ENCODE measurements around the gene OR5H14. TPM values are rescaled to one million over a fixed set of nuclear protein-coding genes. Genes with fewer than 3 reads are reported as not detected.
A peak's percentile ranks its signal among the peaks of the same experiment; 100 is the strongest.
"Not testable (repeated sequence)": the region's sequence is repeated elsewhere in the genome, so short reads cannot be mapped to it uniquely, and the experiment has no call there.

OR5H14 gene
- total RNA-seq, 1 experiment from 2014 or later: not detected

GRCh38 chr3:98180319-98180890 lies 33.1 kb downstream of the OR5H14 start:
- CTCF ChIA-PET: no interaction called here
- H4K20me1 ChIP-seq (ENCODE audit: insufficient read depth): no peaks in the 10 kb centered on the region
- TF ChIP-seq EZH2 (IDR thresholded peaks at IDR 0.05; ENCODE audit: low read depth): no peak
- intact Hi-C loops (cut with micrococcal nuclease; ENCODE audit: unreplicated experiment): no loop called here
- no peaks in the 10 kb centered on the region; the same call in 1 of the 2 replicates for H3K9me2 ChIP-seq (ENCODE audit: insufficient read depth)
- no peak for DNase-seq
- 0 out of 2 replicates have a peak overlapping the region, but pooled peaks have one; percentile 37 for H2AFZ ChIP-seq
- H3K27me3 ChIP-seq (ENCODE audit: insufficient read depth, low read depth): no peaks in the 10 kb centered on the region
- H3K9me3 ChIP-seq (ENCODE audit: insufficient read depth, low read depth): no peaks in the 10 kb centered on the region
- POLR2A ChIA-PET (ENCODE audit: unreplicated experiment): no interaction called here
- H3K36me3 ChIP-seq (ENCODE audit: low read depth): no peaks in the 10 kb centered on the region
- H3K4me3 ChIP-seq: no peak overlapping the region
- no peaks in the 10 kb centered on the region for H3K4me1 ChIP-seq (replicated peaks; ENCODE audit: insufficient read depth)
- no TSS peak for BruUV-seq (replicated peaks)
- no peak overlapping the region for H3K4me2 ChIP-seq
- H3K27ac ChIP-seq: no peak overlapping the region
- H3K79me2 ChIP-seq (ENCODE audit: low read depth): no peaks in the 10 kb centered on the region
- no peaks in the 10 kb centered on the region for H3F3A ChIP-seq (ENCODE audit: insufficient read depth, low read depth)

- POLR2A ChIA-PET (ENCODE audit: unreplicated experiment): no interaction called here
- Histone ChIP-seq H3K9me2 (ENCODE audit: insufficient read depth) (peaks cover 4% of the 10 kb centered on the region; the same call in 1 of the 2 replicates), H3K9me3 (ENCODE audit: insufficient read depth, low read depth) (no peaks in the 10 kb centered on the region), H2AFZ (no peak overlapping the region), H3F3A (ENCODE audit: insufficient read depth, low read depth) (no peaks in the 10 kb centered on the region), H3K4me1 (replicated peaks; ENCODE audit: insufficient read depth) (no peaks in the 10 kb centered on the region), H4K20me1 (ENCODE audit: insufficient read depth) (no peaks in the 10 kb centered on the region), H3K79me2 (ENCODE audit: low read depth) (no peaks in the 10 kb centered on the region), H3K27me3 (ENCODE audit: insufficient read depth, low read depth) (no peaks in the 10 kb centered on the region), H3K27ac (no peak overlapping the region), H3K36me3 (ENCODE audit: low read depth) (no peaks in the 10 kb centered on the region), H3K4me2 (no peak overlapping the region), H3K4me3 (no peak overlapping the region)
- BruUV-seq (replicated peaks): no TSS peak
- CTCF ChIA-PET: no interaction called here
- intact Hi-C loops (cut with micrococcal nuclease; ENCODE audit: unreplicated experiment): loop anchor here (2.0 kb wide), 1 partner anchor 41 kb away; no protein-coding TSS in a partner anchor
- no peak for DNase-seq
- TF ChIP-seq EZH2 (IDR thresholded peaks at IDR 0.05; ENCODE audit: low read depth) (no peak), CTCF (conservative IDR thresholded peaks at IDR 0.05) (no peak)
Measured at GRCh38 chr3:98182196-98182595, 34.9 kb downstream of the OR5H14 start.

GRCh38 chr3:98185180-98185579 lies 37.9 kb downstream of the OR5H14 start:
- ChIA-PET CTCF (no interaction called here), POLR2A (ENCODE audit: unreplicated experiment) (no interaction called here)
- Histone ChIP-seq H3K27me3 (ENCODE audit: insufficient read depth, low read depth) (no peaks in the 10 kb centered on the region), H3K79me2 (ENCODE audit: low read depth) (no peaks in the 10 kb centered on the region), H3K36me3 (ENCODE audit: low read depth) (no peaks in the 10 kb centered on the region), H3F3A (ENCODE audit: insufficient read depth, low read depth) (no peaks in the 10 kb centered on the region), H3K4me3 (no peak overlapping the region), H2AFZ (no peak overlapping the region), H3K4me2 (no peak overlapping the region), H3K9me2 (ENCODE audit: insufficient read depth) (peaks cover 4% of the 10 kb centered on the region; the same call in 1 of the 2 replicates), H3K9me3 (ENCODE audit: insufficient read depth, low read depth) (no peaks in the 10 kb centered on the region), H3K27ac (no peak overlapping the region), H3K4me1 (replicated peaks; ENCODE audit: insufficient read depth) (no peaks in the 10 kb centered on the region), H4K20me1 (ENCODE audit: insufficient read depth) (no peaks in the 10 kb centered on the region)
- intact Hi-C loops (cut with micrococcal nuclease; ENCODE audit: unreplicated experiment): loop anchor here (1.0 kb wide), 1 partner anchor 146 kb away; no protein-coding TSS in a partner anchor
- no peak for DNase-seq
- TF ChIP-seq EZH2 (IDR thresholded peaks at IDR 0.05; ENCODE audit: low read depth): no peak
- TF ChIP-seq CTCF (conservative IDR thresholded peaks at IDR 0.05): peak; percentile 53
- BruUV-seq (replicated peaks): no TSS peak

GRCh38 chr3:98188545-98188944 lies 41.3 kb downstream of the OR5H14 start:
- POLR2A ChIA-PET (ENCODE audit: unreplicated experiment): no interaction called here
- H2AFZ ChIP-seq: no peak overlapping the region
- peak; percentile 50; the same call in 1 of the 2 replicates for TF ChIP-seq CTCF (conservative IDR thresholded peaks at IDR 0.05)
- no peak for TF ChIP-seq EZH2 (IDR thresholded peaks at IDR 0.05; ENCODE audit: low read depth)
- H3F3A ChIP-seq (ENCODE audit: insufficient read depth, low read depth): no peaks in the 10 kb centered on the region
- no TSS peak for BruUV-seq (replicated peaks)
- H3K4me2 ChIP-seq: no peak overlapping the region
- H3K36me3 ChIP-seq (ENCODE audit: low read depth): no peaks in the 10 kb centered on the region
- H3K9me2 ChIP-seq (ENCODE audit: insufficient read depth): 0 out of 2 replicates have a peak, but pooled peaks cover 4% of the 10 kb centered on the region
- no peak overlapping the region for H3K27ac ChIP-seq
- no peak overlapping the region for H3K4me3 ChIP-seq
- no peaks in the 10 kb centered on the region for H3K27me3 ChIP-seq (ENCODE audit: insufficient read depth, low read depth)
- H3K79me2 ChIP-seq (ENCODE audit: low read depth): no peaks in the 10 kb centered on the region
- intact Hi-C loops (cut with micrococcal nuclease; ENCODE audit: unreplicated experiment): loop anchor here (1.0 kb wide), 1 partner anchor 141 kb away; no protein-coding TSS in a partner anchor
- no peaks in the 10 kb centered on the region for H4K20me1 ChIP-seq (ENCODE audit: insufficient read depth)
- no peaks in the 10 kb centered on the region for H3K4me1 ChIP-seq (replicated peaks; ENCODE audit: insufficient read depth)
- no peak for DNase-seq
- H3K9me3 ChIP-seq (ENCODE audit: insufficient read depth, low read depth): no peaks in the 10 kb centered on the region
- CTCF ChIA-PET: no interaction called here

GRCh38 chr3:98190911-98191310 lies 43.6 kb downstream of the OR5H14 start:
- intact Hi-C loops (cut with micrococcal nuclease; ENCODE audit: unreplicated experiment); H3K4me3 ChIP-seq; H2AFZ ChIP-seq; BruUV-seq (replicated peaks); POLR2A ChIA-PET (ENCODE audit: unreplicated experiment); H3K27me3 ChIP-seq (ENCODE audit: insufficient read depth, low read depth); H3K36me3 ChIP-seq (ENCODE audit: low read depth); H3K4me2 ChIP-seq; H3K4me1 ChIP-seq (replicated peaks; ENCODE audit: insufficient read depth); H3K9me2 ChIP-seq (ENCODE audit: insufficient read depth); H3K27ac ChIP-seq; H3K9me3 ChIP-seq (ENCODE audit: insufficient read depth, low read depth); DNase-seq; H3F3A ChIP-seq (ENCODE audit: insufficient read depth, low read depth); CTCF ChIA-PET; H3K79me2 ChIP-seq (ENCODE audit: low read depth); H4K20me1 ChIP-seq (ENCODE audit: insufficient read depth): not testable (repeated sequence)
